ENCODE data around the gene EFCAB5.
"Not testable (repeated sequence)": the region's sequence is repeated elsewhere in the genome, so short reads cannot be mapped to it uniquely, and the experiment has no call there.

Gene EFCAB5

DNA sequence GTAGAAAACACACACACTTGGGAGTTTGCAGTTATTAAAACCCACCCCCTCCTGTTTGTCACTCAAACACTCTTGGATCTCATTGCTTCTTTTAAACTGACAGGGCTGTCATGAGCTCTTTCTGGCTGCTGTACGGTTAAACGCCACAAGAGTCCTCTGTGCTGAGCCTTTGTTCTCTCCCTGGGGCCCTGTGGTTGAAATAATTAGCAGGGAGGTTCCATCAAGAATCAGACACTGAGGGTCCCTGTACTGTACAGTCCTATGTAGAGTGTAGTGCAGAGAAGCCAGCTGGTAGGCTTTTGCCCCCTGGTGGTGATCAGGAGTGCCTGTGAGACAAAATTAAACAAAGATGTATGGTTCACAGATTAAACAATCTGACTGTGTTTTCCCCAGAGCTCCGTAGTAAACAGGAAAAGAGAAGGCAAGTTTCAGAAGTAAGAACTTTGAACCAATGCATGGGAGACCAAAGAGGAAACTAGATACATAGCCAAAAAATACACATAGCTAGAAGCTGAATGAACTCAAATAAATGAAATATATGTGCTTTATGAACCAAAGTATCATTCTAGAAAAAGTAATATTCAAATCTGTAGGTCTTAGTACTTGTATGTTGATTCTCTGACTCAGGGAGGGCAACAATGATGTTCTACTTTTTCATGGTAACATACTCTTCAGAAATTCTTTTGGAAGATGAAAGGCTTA is 10.1 kb upstream of the EFCAB5 start:
- in situ Hi-C loops (cut with MboI; ENCODE audit: low pct_unique_long_range_greater_than_20kb, low sequenced_read_pairs), result no loop called here
- DNase-seq, result peak; percentile 95

DNA sequence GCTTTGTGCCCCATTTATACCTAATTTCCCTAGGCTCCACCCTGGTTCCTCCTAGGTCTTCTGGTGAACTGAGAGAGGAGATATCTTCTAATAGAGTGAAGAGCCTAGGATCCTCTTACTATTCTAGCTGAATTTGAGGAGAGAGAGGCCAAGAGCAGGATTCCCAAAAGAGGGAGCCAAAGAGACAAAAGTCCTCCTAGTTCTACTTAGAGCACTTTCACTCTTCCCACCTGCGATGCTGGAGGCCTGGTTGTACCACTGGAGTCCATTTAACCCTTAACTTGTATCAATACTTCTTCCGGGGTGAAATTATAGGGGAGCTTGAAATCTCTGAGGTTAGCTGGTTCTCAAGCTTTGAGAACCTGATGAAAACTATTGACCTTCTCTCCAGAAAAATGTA is 8.1 kb upstream of the EFCAB5 start:
- DNase-seq, result peak; percentile 27
- in situ Hi-C loops (cut with MboI; ENCODE audit: low pct_unique_long_range_greater_than_20kb, low sequenced_read_pairs), result no loop called here

DNA sequence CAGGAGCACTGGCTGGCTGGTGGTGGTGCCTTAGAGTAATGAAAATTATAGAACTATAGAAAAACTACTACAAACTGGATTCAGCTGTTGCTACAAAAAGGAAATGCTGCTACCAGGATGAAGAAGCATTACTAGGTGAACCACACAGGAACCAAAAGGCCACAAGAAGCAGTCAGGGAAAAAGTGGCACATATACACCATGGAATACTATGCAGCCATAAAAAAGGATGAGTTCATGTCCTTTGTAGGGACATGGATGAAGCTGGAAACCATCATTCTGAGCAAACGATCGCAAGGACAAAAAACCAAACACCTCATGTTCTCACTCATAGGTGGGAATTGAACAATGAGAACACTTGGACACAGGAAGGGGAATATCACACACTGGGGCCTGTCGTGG is 5.5 kb upstream of the EFCAB5 start:
- DNase-seq; in situ Hi-C loops (cut with MboI; ENCODE audit: low pct_unique_long_range_greater_than_20kb, low sequenced_read_pairs): not testable (repeated sequence)

GRCh38 chr17:29936724-29937123 is 4.7 kb upstream of the EFCAB5 start:
- DNase-seq, result no peak
- in situ Hi-C loops (cut with MboI; ENCODE audit: low pct_unique_long_range_greater_than_20kb, low sequenced_read_pairs), result no loop called here

DNA sequence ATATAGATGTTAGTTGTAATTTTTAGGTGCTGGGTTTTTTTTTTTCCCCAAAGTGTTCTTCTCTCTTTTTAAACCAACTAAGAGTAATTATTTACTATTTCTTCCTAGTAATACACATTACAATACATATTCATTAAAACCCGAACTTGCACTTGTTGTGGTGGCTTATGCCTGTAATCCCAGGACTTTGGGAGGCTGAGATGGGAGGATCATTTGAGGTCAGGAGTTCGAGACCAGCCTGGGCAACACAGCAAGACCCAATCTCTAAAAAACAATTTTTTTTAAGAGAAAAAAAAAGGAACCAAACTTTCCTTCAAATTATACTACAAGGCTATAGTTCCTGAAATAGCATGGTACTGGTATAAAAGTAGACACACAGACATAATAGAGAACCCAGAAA is 3.8 kb downstream of the EFCAB5 start:
- in situ Hi-C loops (cut with MboI; ENCODE audit: low pct_unique_long_range_greater_than_20kb, low sequenced_read_pairs), result no loop called here
- DNase-seq, result no peak

- peak; percentile 90 for DNase-seq
- in situ Hi-C loops (cut with MboI; ENCODE audit: low pct_unique_long_range_greater_than_20kb, low sequenced_read_pairs), result no loop called here
Observed at GRCh38 chr17:29948448-29949215, 7.2 kb downstream of the EFCAB5 start.

- DNase-seq, result no peak
- in situ Hi-C loops (cut with MboI; ENCODE audit: low pct_unique_long_range_greater_than_20kb, low sequenced_read_pairs), result no loop called here
Observed at GRCh38 chr17:29949696-29950095, 8.3 kb downstream of the EFCAB5 start.

DNA sequence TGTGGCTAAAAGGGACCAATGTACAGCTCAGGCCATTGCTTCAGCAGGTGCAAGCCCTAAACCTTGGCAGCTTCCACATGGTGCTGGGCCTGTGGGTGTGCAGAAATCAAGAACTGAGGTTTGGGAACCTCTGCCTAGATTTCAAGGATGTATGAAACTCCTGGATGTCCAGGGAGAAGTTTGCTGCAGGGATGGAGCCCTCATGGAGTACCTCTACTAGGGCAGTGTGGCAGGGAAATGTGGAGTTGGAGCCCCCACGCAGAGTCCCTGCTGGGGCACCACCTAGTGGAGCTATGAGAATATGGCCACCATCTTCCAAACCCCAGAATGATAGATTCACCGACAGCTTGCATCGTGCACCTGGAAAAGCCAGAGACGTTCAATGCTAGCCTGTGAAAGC is 13.0 kb downstream of the EFCAB5 start:
- DNase-seq, result no peak
- in situ Hi-C loops (cut with MboI; ENCODE audit: low pct_unique_long_range_greater_than_20kb, low sequenced_read_pairs), result no loop called here

DNA sequence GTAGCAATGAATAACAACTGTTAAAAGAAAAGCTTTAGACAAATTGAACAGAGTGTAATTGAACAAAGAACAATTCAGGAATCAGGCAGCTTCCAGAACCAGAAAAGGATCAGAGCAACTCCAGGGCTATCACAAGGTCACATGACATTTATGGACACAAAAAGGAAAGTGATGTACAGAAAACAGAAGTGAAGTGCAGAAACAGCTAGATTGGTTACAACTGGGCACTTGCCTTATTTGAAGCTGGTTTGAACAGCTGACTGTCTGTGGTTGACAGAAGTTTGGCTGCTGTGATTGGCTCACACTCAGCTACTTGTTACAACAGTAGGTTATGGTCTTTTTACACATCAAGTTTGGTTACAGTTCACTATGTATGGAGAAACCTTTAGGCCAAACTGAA is 14.8 kb downstream of the EFCAB5 start:
- peak; percentile 22 for DNase-seq
- in situ Hi-C loops (cut with MboI; ENCODE audit: low pct_unique_long_range_greater_than_20kb, low sequenced_read_pairs), result no loop called here

DNA sequence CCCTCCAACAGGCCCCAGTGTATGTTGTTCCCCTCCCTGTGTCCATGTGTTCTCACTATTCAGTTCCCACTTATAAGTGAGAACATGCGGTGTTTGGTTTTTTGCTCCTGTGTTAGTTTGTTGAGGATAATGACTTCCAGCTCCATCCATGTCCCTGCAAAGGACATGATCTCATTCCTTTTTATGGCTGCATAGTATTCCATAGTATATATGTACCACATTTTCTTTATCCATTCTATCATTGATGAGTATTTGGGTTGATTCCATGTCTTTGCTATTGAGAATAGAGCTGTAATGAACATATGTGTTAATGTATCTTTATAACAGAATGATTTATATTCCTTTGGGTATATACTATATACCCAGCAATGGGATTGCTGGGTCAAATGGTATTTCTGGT is 16.1 kb downstream of the EFCAB5 start:
- in situ Hi-C loops (cut with MboI; ENCODE audit: low pct_unique_long_range_greater_than_20kb, low sequenced_read_pairs); DNase-seq: not testable (repeated sequence)

DNA sequence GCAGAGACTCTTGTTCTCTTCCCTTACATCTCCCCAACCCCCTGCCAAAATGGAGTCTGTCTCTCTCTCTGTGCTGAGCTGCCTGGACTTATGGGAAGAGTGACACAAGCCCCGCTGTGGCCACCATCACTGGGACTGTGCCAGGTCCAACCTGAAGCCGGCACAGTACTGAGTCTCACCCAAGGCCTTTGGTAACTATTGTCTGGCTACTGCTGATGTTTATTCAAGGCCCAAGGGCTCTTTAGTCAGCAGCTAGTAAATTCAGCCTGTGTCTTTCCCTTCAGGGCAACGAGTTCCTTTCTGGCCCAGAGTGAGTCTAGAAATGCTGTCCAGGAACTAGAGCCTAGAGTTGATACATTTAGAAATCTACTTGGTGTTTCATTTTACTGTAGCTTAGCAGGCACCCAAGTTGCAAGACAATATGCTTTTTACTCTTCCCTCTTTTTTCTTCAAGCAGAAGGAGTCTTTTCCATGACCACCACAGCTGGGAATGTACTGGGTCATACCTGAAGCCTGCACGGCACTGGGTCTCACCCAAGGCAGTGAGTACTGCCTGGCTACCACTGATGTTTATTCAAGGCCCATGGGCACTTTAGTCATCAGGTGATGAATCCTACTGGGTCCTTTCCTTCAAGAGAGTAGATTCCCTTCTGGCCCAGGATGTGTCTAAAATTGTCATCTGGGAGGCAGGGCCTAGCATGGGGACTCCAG is 17.7 kb downstream of the EFCAB5 start:
- in situ Hi-C loops (cut with MboI; ENCODE audit: low pct_unique_long_range_greater_than_20kb, low sequenced_read_pairs), result no loop called here
- DNase-seq, result no peak

DNA sequence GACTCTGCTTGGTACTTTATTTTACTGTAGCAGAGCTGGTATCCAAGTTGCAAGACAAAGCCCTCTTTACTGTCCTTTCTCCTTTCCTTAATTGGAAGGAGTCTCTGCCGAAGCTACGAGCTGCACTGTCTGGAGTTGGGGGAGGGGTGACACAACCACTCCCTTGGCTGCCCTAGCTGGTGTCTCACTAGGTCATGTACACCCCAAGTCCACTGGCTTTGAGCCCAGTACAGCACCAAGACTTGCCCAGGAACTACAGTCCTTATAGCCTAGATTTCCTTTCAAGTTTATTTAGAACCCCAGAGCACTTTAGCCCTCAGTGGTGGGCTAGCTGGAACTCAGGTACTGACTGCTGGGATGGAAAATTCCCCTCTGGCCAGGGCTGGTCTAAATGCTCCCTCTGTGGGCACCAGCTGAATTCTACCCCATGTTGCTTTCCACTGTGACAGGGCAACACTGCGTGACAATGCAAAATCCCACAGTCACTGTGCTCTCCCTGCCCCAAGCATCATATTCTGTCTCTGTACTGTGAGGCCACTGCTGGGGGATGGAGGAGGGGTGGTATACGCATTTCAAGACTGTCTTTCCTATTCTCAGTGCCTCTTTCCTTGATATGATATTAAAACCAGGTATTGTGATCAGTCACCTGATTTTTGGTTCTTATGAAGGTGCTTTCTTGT is 18.4 kb downstream of the EFCAB5 start:
- in situ Hi-C loops (cut with MboI; ENCODE audit: low pct_unique_long_range_greater_than_20kb, low sequenced_read_pairs), result no loop called here
- no peak for DNase-seq

DNA sequence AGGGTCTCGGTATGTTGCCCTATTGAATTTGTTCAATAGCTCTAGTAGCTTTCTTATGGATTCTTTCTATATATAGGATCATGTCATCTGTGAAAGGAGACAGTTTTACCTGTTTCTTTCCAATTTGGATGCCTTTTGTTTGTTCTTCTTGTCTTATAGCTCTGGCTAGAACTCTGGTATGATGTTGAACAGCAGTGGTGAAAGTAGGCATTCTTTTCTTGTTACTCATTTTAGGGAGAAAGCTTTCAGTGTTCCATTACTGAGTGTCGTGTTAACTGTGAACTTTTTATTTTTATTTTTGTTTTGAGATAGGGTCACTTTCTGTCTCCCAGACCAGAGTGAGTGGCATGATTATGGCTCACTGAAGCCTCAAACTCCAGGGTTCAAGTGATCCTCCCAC is 21.2 kb downstream of the EFCAB5 start:
- in situ Hi-C loops (cut with MboI; ENCODE audit: low pct_unique_long_range_greater_than_20kb, low sequenced_read_pairs), result no loop called here
- no peak for DNase-seq

DNA sequence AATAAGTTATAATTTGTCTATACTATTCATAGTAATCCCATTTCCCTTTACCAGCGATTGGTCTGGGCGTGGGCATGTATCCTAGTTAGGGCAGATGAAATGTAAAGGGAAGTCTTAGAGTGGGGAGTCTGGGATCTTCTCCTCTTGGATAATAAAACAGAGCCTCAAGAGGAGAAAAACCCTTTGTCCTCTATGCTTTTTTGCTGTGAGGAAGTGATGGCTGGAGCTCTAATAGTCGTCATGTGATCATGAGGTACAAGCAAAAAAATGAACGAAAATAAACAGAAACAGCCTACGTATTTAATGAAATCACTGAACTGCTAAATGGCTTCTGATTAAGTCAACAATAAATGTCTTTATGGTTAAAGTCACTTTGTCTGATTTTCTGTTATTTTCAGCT is 26.8 kb downstream of the EFCAB5 start:
- DNase-seq, result no peak
- in situ Hi-C loops (cut with MboI; ENCODE audit: low pct_unique_long_range_greater_than_20kb, low sequenced_read_pairs), result no loop called here

- in situ Hi-C loops (cut with MboI; ENCODE audit: low pct_unique_long_range_greater_than_20kb, low sequenced_read_pairs), result no loop called here
- DNase-seq, result no peak
Observed at GRCh38 chr17:29972277-29972676, 30.8 kb downstream of the EFCAB5 start.

GRCh38 chr17:29973005-29973404 is 31.6 kb downstream of the EFCAB5 start:
- DNase-seq, result no peak
- in situ Hi-C loops (cut with MboI; ENCODE audit: low pct_unique_long_range_greater_than_20kb, low sequenced_read_pairs), result no loop called here

DNA sequence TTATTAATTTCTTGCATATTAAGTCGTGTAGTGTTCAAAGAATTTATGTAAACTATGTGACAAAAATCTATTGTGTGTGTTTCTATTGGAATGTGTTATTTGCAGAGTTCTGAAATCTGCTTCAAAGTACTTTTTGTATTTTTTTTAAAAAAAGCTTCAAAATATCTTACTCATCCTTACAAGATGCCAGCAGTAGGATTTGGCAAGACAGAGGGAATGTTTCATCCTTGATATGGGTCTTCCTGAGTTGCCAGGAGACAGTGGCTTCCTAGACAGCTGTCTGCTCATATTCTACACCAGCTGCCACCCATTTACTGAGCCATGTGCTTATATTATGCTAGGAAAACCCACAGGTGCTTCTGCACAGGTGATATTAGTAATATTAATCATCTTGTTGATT is 36.4 kb downstream of the EFCAB5 start:
- no peak for DNase-seq
- in situ Hi-C loops (cut with MboI; ENCODE audit: low pct_unique_long_range_greater_than_20kb, low sequenced_read_pairs), result loop anchor here (25.0 kb wide), 2 partner anchors 109 to 341 kb away; no protein-coding TSS in a partner anchor

DNA sequence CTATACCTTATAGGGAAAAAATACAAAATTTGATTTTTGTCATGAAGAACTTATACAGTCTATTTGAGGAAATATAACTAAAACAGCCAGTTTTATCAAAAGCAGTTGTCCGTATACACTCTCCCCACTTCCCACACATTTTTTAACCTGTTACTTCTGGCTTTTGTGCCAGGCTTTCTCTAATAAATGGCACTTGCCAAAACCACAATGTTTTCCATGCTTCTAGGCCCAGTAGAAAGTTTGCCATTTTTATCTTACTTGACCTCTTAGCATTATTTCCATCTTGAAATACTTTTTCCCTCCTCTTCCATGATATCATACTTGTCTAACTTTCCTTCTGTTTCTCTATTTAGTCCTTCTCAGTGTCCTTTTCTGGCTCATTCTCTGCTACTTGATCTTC is 38.8 kb downstream of the EFCAB5 start:
- no peak for DNase-seq
- in situ Hi-C loops (cut with MboI; ENCODE audit: low pct_unique_long_range_greater_than_20kb, low sequenced_read_pairs), result loop anchor here (25.0 kb wide), 2 partner anchors 107 to 343 kb away; no protein-coding TSS in a partner anchor

- no peak for DNase-seq
- in situ Hi-C loops (cut with MboI; ENCODE audit: low pct_unique_long_range_greater_than_20kb, low sequenced_read_pairs), result loop anchor here (25.0 kb wide), 2 partner anchors 104 to 346 kb away; no protein-coding TSS in a partner anchor
Observed at GRCh38 chr17:29982991-29983653, 41.7 kb downstream of the EFCAB5 start.
